Measurements from ENCODE around the gene TMEM174. TPM values are rescaled to one million over a fixed set of nuclear protein-coding genes. Genes with fewer than 3 reads are reported as not detected.

TMEM174 gene
- total and polyA plus RNA-seq, 4 donors: not detected

- TF ChIP-seq ZBTB33 (IDR thresholded peaks at IDR 0.05): no peak
Observed at GRCh38 chr5:73131711-73132425, 41.1 kb upstream of the TMEM174 start (continued).

- DNase-seq (ENCODE audit: low spot score): no peak
- no peaks in the 10 kb centered on the region for H3K27me3 ChIP-seq (ENCODE audit: control insufficient read depth in 4 of 4, insufficient read depth in 4 of 4, low read length in 3 of 4)
- WGBS: 86% methylated on average over 2 of the region's 2 CpGs
- no peaks in the 10 kb centered on the region for H3K4me1 ChIP-seq (ENCODE audit: control insufficient read depth in 4 of 4, insufficient read depth in 4 of 4, low read length in 3 of 4)
- no peak overlapping the region for H3K27ac ChIP-seq (ENCODE audit: low read depth in 1 of 2, low read length in 2 of 2)
- H3K9ac ChIP-seq (ENCODE audit: low read depth in 1 of 2, low read length in 2 of 2): no peak overlapping the region
- no peaks in the 10 kb centered on the region for H3K36me3 ChIP-seq (ENCODE audit: control insufficient read depth in 4 of 4, insufficient read depth in 3 of 4, low read depth in 1 of 4, low read length in 3 of 4)
- no peak overlapping the region for H3K4me3 ChIP-seq (ENCODE audit: low read depth in 1 of 3, low read length in 3 of 3)
- TF ChIP-seq FOXA2 (IDR thresholded peaks at IDR 0.05): no peak
- no peak for TF ChIP-seq RAD21 (IDR thresholded peaks at IDR 0.05)
- TF ChIP-seq ATF3 (IDR thresholded peaks at IDR 0.05): no peak
- TF ChIP-seq EGR1 (IDR thresholded peaks at IDR 0.05; ENCODE audit: low read depth in 2 of 2): no peak
- no peak for TF ChIP-seq REST (IDR thresholded peaks at IDR 0.05)
- TF ChIP-seq CTCF (IDR thresholded peaks at IDR 0.05; ENCODE audit: low read depth, low read length, missing input control): no peak
- no peak for TF ChIP-seq HNF4G (IDR thresholded peaks at IDR 0.05)
- TF ChIP-seq HNF4A (conservative IDR thresholded peaks at IDR 0.05): no peak
- no peak for TF ChIP-seq MAX (IDR thresholded peaks at IDR 0.05)
- no peak for TF ChIP-seq NR2F2 (IDR thresholded peaks at IDR 0.05)
- TF ChIP-seq JUND (IDR thresholded peaks at IDR 0.05): no peak
- TF ChIP-seq RXRA (IDR thresholded peaks at IDR 0.05): no peak
- no peak for TF ChIP-seq YY1 (IDR thresholded peaks at IDR 0.05)
- no peak for TF ChIP-seq SP1 (IDR thresholded peaks at IDR 0.05)
- no peak for TF ChIP-seq TAF1 (conservative IDR thresholded peaks at IDR 0.05)
- TF ChIP-seq GABPA (IDR thresholded peaks at IDR 0.05 in 1 of 2, conservative IDR thresholded peaks at IDR 0.05 in 1 of 2): no peak
- no peak for TF ChIP-seq FOXA1 (IDR thresholded peaks at IDR 0.05)
- no peak for TF ChIP-seq ZBTB33 (IDR thresholded peaks at IDR 0.05)
- no peaks in the 10 kb centered on the region for H3K9me3 ChIP-seq (ENCODE audit: control insufficient read depth in 4 of 4, low read length in 3 of 4)
Observed at GRCh38 chr5:73132759-73133158, 40.2 kb upstream of the TMEM174 start.
